HG03432 (cell line): Measurements from ENCODE around the gene PARP16.
A peak's percentile ranks its signal among the peaks of the same experiment; 100 is the strongest.

Experiments used
- ATAC-seq: cut with Tn5 transposase; IDR thresholded peaks from one replicate; pipeline ENCODE4 v1.9.1; 2021; ENCODE audit warnings: mild to moderate bottlenecking, moderate library complexity; ENCODE audit not compliant: unreplicated experiment

Gene PARP16

GRCh38 chr15:65286704-65287519 lies at the start of gene PARP16:
Gene PARP16 (minus strand): TSS chr15:65286883. CDS start chr15:65286426, 457 bp downstream.
- ATAC-seq, result peak; percentile 95

- ATAC-seq, result no peak
These were observed 48.8 kb upstream of the PARP16 start for GRCh38 chr15:65335278-65336055.

DNA sequence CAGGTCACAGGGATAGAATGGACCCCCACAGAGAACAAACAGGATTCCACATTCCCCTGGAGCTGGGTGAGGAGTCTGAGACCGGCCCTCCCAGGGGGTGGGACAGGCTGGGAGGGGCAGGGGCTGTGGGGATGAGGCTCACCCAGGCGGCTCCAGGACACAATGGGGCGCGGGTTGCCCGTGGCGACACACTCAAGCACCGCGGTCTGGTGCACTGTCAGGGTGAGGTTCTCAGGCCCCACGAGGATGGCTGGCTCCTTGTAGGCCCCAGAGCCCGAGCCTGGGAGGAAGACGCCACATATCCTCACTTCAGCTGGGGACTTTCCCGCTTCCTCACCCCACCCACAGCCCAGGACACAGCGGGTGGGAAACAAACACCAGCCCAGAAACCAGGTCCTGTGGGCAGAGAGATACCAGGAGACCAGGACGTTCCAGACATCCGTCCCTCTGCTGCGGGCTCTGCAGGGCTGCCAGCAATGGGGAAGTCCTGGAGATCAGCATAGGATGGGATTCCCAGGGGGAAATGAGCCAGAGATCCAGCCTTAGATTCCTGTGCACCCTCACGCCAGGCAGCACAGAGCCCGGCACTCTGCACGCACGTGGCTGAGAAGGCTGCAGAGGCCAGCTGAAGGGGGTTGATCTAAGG lies 48.0 kb upstream of the PARP16 start:
- ATAC-seq, result no peak

DNA sequence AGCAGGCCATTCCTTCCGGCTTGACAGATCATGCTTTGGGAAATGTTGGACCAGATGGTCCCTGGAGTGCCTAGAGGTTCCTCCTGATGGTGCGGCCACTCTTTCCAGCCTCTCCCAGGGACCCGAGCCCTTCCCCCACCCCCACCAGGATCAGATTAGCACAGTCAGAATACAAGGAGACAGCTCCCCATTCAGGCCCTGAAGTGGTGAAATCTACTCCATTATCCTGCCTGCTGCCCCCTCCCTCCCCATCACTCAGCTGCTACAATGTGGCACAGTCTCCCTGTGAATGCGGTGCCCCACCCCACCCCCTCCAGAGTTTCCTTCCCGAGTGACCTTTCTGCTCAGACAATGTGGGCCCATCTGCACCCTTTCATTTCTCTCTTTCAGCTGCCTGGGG lies 47.2 kb upstream of the PARP16 start:
- ATAC-seq, result no peak

DNA sequence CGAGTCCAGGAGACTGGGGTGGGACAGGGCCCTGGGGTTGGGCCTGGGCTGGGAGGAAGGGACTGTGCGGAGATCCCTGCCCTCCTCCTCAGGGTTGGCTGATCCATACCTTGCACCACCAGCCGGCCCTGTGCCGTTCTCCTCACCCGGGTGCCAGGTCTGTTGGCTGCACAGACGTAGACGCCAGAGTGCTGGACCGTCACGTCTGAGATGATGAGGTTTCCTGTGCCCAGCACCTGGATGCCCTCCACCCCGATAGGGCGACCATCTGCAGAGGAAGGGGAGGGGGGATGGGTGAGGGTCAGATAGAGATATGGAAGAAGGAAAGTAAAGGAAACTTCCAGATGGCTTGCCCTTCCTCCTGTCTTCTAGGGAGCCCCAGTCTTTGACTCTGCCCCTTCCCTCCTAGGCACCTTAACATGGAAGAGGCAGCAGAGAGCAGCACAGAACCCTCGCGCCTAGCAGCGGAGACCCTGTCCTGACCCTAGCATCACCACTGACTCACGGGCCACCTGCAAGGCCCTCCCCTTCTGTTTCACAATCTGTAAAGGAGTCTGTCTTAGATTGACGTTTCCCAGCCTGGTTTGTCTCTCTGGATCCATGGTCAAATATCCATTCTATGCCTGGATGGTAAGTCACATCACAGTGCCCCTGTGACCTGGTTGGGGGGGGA lies 46.6 kb upstream of the PARP16 start:
- no peak for ATAC-seq

- no peak for ATAC-seq
These were observed 45.9 kb upstream of the PARP16 start for GRCh38 chr15:65332391-65333147.

- no peak for ATAC-seq
These were observed 45.1 kb upstream of the PARP16 start for GRCh38 chr15:65331811-65332210.

DNA sequence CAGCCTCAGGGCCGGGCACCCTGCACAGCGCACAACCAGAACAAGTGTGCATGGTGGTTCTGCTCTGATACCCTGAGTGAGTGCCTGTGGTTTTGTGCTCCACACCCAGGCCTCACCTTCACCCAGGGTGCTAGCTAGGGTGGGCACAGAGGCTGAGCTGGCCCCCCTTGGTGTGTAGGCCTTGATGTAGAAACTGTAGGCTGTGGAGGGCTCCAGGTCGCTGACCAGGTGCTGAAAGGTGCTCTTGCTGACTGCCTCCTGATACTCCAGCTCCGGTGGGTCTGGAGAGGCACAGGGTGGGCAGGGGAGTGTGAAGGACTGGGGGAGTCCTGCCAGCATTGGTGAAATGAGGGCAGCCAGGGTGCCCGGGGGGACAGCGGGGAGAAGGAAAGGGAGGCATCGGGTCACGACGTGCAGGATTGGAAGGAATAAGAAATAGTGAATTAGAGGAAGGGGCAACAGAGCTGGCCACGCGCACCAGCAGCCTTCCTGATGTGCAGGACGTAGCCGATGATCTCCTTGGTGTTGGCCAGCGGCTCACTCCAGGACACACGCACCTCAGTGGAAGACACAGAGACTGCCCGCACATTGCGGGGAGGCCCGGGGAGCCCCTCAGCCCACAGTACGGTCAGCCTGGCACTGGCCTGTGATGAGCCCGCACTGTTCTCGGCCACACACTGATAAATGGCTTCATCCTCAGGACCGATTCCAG lies 44.4 kb upstream of the PARP16 start:
- ATAC-seq, result no peak

- ATAC-seq, result no peak
These were observed 43.5 kb upstream of the PARP16 start for GRCh38 chr15:65329984-65330735.

DNA sequence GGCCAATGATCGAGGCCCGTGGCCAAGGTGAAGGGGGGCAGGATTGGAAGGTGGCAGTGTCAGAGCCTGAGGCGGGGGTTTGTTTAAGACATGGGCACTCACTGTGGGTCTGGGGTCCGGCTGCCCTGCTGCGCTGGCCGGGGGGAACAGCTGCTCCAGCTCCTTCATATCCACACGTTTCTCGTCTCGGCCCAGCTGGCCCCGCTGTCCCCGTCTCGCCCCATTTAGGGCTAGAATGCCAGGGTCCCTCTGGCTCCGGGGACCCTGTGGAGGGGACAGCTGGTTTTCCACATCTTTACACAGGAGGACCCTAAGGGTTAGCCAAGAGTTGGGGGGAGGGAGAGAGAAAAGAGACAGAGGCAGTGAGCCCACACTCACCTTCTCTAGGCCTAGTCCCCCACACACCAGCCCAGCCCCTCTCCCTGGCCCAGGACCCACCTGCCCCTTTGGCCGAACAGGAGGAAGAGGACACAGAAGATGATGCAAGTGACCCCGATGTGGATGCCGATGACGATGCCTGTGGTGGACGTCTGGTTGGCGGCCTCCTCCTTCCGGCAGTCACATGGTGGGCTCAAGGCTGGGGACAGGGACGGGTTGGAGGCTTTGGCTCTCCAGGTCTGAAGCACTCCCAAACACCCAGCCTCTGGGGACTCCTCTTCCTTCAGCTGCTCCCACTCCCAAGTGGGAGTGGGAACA lies 42.8 kb upstream of the PARP16 start:
- no peak for ATAC-seq

GRCh38 chr15:65328506-65329287 lies 42.0 kb upstream of the PARP16 start:
- no peak for ATAC-seq

- ATAC-seq, result no peak
These were observed 41.1 kb upstream of the PARP16 start for GRCh38 chr15:65327651-65328393.

DNA sequence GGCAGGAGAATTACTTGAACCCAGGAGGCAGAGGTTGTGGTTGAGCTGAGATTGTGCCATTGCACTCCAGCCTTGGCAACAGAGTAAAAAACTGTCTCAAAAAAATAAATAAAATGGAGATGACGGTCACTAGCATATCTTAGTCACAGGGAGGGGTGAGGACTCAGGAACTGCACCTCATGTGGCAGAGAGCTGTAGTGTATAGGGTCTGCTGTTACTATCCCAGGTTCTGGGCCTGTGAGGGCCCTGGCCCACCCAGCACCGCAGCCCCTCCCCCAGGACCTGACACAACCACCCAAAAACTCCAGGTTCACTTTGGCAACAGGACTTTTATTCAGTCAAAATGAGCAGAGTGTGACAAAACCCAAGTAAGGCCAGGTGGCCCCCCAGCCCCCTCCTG lies 40.1 kb upstream of the PARP16 start:
- no peak for ATAC-seq

DNA sequence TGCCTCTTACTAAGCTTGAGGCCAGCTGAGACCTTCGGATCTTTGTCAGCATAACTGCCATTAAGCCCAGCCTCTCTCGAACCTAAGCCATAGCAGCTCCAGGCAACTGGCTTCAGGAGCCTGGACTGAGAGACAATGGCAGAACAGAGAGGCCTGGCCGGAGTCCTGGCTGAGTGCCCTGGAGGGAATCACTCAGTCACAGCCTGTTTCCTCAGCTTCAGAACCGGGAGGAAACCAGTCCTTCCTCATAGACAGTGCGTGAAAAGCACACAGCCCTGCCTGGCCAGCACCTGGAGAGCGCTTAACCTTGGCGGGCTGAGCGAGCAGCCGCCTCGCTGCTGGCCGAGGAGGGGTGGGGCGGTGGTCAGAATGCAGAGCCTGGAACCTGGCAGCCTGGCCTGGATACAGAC lies 39.4 kb upstream of the PARP16 start:
- ATAC-seq, result no peak

DNA sequence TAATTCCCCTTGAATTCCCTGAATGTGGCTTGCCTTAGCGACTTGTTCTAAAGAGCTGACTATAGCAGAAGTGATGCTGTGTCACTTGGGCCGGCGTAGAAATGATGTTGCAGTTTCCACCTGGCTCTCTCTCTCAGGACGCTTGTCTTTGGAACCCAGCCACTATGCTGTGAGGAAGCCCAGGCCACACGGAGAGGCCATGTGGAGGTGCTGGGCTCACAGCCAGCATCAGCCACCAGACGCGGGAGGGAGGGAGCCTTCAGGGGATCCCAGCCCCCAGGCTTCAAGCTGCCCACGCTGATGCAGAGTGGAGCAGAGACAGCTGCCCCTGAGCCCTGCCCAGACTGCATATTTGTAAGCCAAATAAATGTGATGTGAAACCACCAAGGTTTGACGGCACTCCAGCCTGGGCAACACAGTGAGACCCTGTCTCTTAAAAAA lies 36.4 kb upstream of the PARP16 start:
- ATAC-seq, result no peak

DNA sequence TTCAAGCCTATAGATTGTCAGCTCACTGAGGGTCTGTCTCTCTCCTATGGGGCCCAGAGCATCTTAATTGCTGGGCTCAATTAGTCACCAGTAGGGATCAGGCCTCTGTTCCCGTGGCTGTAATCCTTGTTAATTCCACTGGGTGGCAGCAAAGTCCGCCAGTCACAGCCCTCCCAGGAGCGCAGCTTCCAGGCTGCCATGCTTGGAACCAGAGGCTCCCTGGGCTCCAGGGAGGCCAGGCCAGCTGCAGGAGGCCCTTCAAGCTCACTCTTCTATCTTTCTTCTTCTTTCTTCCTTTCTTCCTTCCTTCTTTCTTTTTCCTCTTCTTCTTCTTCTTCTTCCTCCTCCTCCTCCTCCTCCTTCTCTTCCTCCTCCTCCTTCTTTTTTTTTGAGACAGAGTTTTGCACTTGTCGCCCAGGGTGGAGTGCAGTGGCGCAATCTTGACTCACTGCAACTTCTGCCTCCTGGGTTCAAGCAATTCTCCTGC lies 32.2 kb upstream of the PARP16 start:
- ATAC-seq, result peak; percentile 56
